H1 (cell line): ENCODE data around the gene RTEL1. TPM values are rescaled to one million over a fixed set of nuclear protein-coding genes. Genes with fewer than 3 reads are reported as not detected.

Experiments used
- CTCF ChIA-PET: fragments of 300-600 bp; sonication (Branson Sonifier 250); formaldehyde crosslinking; loops from one replicate; lab custom pipeline; 2021; ENCODE audit not compliant: partially characterized antibody; lab: Charles Lee
- POLR2A ChIA-PET: fragments of 300-600 bp; sonication (Branson Sonifier 250); formaldehyde crosslinking; loops from one replicate; lab custom pipeline; 2021; ENCODE audit warnings: inconsistent platforms; ENCODE audit not compliant: partially characterized antibody; lab: Charles Lee
- DNase-seq, 2 experiments: peaks; one replicate each; pipeline versions ENCODE4 v3.0.0 to v3.0.0-alpha.2; 2010 to 2022; ENCODE audit warnings: low spot score in 2 of 2, low read depth in 1 of 2, mixed read lengths in 1 of 2
- FAIRE-seq: peaks from 2 replicates; lab custom pipeline; 2011; peaks lifted over from hg19 to GRCh38; lab: Jason Lieb, UNC
- H2AFZ ChIP-seq: 2 replicates; pipeline ENCODE4 v1.8.1; 2012; ENCODE audit warnings: low read length, inconsistent platforms
- H2AK5ac ChIP-seq: 2 replicates; pipeline ENCODE4 v1.6.1; 2013; ENCODE audit warnings: low read depth, low read length
- H2BK120ac ChIP-seq: replicated peaks from 2 replicates; pipeline ENCODE3; 2013; ENCODE audit warnings: low read depth, low read length, inconsistent platforms
- H2BK12ac ChIP-seq: 2 replicates; pipeline ENCODE4 v1.6.1; 2013; ENCODE audit warnings: low read depth, low read length
- H2BK15ac ChIP-seq: 2 replicates; pipeline ENCODE4 v1.6.1; 2013; ENCODE audit warnings: low read length
- H2BK20ac ChIP-seq: 2 replicates; pipeline ENCODE4 v1.6.1; 2013; ENCODE audit warnings: low read length
- H2BK5ac ChIP-seq: 2 replicates; pipeline ENCODE4 v1.6.1; 2013; ENCODE audit warnings: low read depth, low read length
- H3K14ac ChIP-seq: 2 replicates; pipeline ENCODE4 v1.6.1; 2013; ENCODE audit warnings: inconsistent platforms; ENCODE audit not compliant: insufficient read length
- H3K18ac ChIP-seq: 2 replicates; pipeline ENCODE4 v1.6.1; 2013; ENCODE audit warnings: low read length; ENCODE audit errors: extremely low read depth
- H3K23ac ChIP-seq: 2 replicates; pipeline ENCODE4 v1.6.1; 2013; ENCODE audit warnings: inconsistent platforms; ENCODE audit not compliant: insufficient read length
- H3K23me2 ChIP-seq: 2 replicates; pipeline ENCODE4 v1.6.1; 2013; ENCODE audit warnings: low read depth, low read length
- H3K27ac ChIP-seq: 2 replicates; pipeline ENCODE4 v1.6.1; 2011; ENCODE audit warnings: low read depth, low read length, inconsistent platforms
- H3K27me3 ChIP-seq, 4 experiments: replicated peaks in 1 of 4; 1 replicate in 1 of 4; 2 replicates in 3 of 4; pipeline versions ENCODE4 v1.6.1 to v1.8.1; 2011 to 2013; ENCODE audit warnings: low read length in 3 of 4, mild to moderate bottlenecking in 3 of 4, inconsistent platforms in 2 of 4, mixed read lengths in 2 of 4, moderate library complexity in 1 of 4; ENCODE audit not compliant: control insufficient read depth in 3 of 4, insufficient read depth in 3 of 4; ENCODE audit errors: extremely low read depth in 1 of 4
- H3K36me3 ChIP-seq, 4 experiments: 2 replicates each; pipeline versions ENCODE4 v1.6.1 to v1.8.1; 2011 to 2013; ENCODE audit warnings: mild to moderate bottlenecking in 4 of 4, low read length in 3 of 4, moderate library complexity in 2 of 4, control low read depth in 1 of 4, inconsistent platforms in 1 of 4; ENCODE audit not compliant: insufficient read depth in 4 of 4, control insufficient read depth in 2 of 4
- H3K4ac ChIP-seq: replicated peaks from 2 replicates; pipeline ENCODE3; 2013; ENCODE audit warnings: low read length, low read depth, mixed read lengths, inconsistent platforms; ENCODE audit not compliant: insufficient read length
- H3K4me1 ChIP-seq, 4 experiments: replicated peaks in 1 of 4; 1 replicate in 1 of 4; 2 replicates in 3 of 4; pipeline versions ENCODE4 v1.6.1 to v1.8.1; 2011 to 2013; ENCODE audit warnings: low read length in 3 of 4, inconsistent platforms in 2 of 4, mixed read lengths in 1 of 4; ENCODE audit not compliant: insufficient read depth in 4 of 4, control insufficient read depth in 3 of 4
- H3K4me2 ChIP-seq, 2 experiments: 2 replicates each; pipeline versions ENCODE4 v1.6.1 to v1.8.1; 2011 to 2013; ENCODE audit warnings: low read depth in 2 of 2, low read length in 2 of 2, control low read depth in 1 of 2, inconsistent platforms in 1 of 2, mild to moderate bottlenecking in 1 of 2; ENCODE audit not compliant: insufficient read depth in 1 of 2
- H3K4me3 ChIP-seq, 4 experiments: fragments of 200-600, 300-600 bp in 1 of 4; sonication (generic), shearing (Covaris generic), sonication (Bioruptor Twin) in 1 of 4; 2 replicates each; pipeline versions ENCODE4 v1.5.1 to v1.8.1; 2011 to 2016; ENCODE audit warnings: low read length in 4 of 4, low read depth in 3 of 4, control low read depth in 2 of 4, inconsistent platforms in 2 of 4, mild to moderate bottlenecking in 2 of 4, mixed read lengths in 1 of 4, moderate library complexity in 1 of 4; ENCODE audit not compliant: insufficient read depth in 2 of 4; ENCODE audit errors: extremely low read depth in 1 of 4
- H3K56ac ChIP-seq: replicated peaks from 2 replicates; pipeline ENCODE3; 2013; ENCODE audit warnings: low read depth, mild to moderate bottlenecking, mixed read lengths, low read length, inconsistent platforms; ENCODE audit not compliant: insufficient read length
- H3K79me1 ChIP-seq: 2 replicates; pipeline ENCODE4 v1.6.1; 2013; ENCODE audit warnings: low read depth, low read length, control low read depth
- H3K79me2 ChIP-seq, 2 experiments: 2 replicates each; pipeline versions ENCODE4 v1.6.1 to v1.8.1; 2012 to 2013; ENCODE audit warnings: low read length in 2 of 2, mild to moderate bottlenecking in 2 of 2, inconsistent platforms in 1 of 2; ENCODE audit not compliant: insufficient read depth in 2 of 2, control insufficient read depth in 1 of 2
- H3K9ac ChIP-seq, 4 experiments: replicated peaks in 1 of 4; 1 replicate in 1 of 4; 2 replicates in 3 of 4; pipeline versions ENCODE4 v1.6.1 to v1.8.1; 2011 to 2013; ENCODE audit warnings: low read depth in 3 of 4, low read length in 3 of 4, control low read depth in 2 of 4, mild to moderate bottlenecking in 2 of 4, moderate library complexity in 2 of 4, inconsistent platforms in 1 of 4; ENCODE audit errors: extremely low read depth in 1 of 4
- H3K9me3 ChIP-seq, 2 experiments: 2 replicates each; pipeline versions ENCODE4 v1.6.1 to v1.8.1; 2012 to 2013; ENCODE audit warnings: mild to moderate bottlenecking in 2 of 2, moderate library complexity in 2 of 2, control low read depth in 1 of 2, inconsistent platforms in 1 of 2, low read depth in 1 of 2, low read length in 1 of 2, mixed read lengths in 1 of 2; ENCODE audit not compliant: insufficient read depth in 2 of 2
- H4K20me1 ChIP-seq, 2 experiments: replicated peaks in 1 of 2; 2 replicates each; pipeline versions ENCODE3 to v1.8.1; 2011 to 2013; ENCODE audit warnings: inconsistent platforms in 2 of 2, low read length in 2 of 2, mild to moderate bottlenecking in 1 of 2; ENCODE audit not compliant: insufficient read depth in 2 of 2, control insufficient read depth in 1 of 2
- H4K5ac ChIP-seq: 2 replicates; pipeline ENCODE4 v1.6.1; 2013; ENCODE audit warnings: low read length, low read depth, mixed read lengths, inconsistent platforms; ENCODE audit not compliant: insufficient read length
- H4K8ac ChIP-seq: 2 replicates; pipeline ENCODE4 v1.8.0; 2013; ENCODE audit warnings: mild to moderate bottlenecking, moderate library complexity, low read length, inconsistent platforms; ENCODE audit not compliant: insufficient read depth; ENCODE audit errors: extremely low read depth
- H4K91ac ChIP-seq: replicated peaks from 2 replicates; pipeline ENCODE3; 2013; ENCODE audit warnings: low read length, mixed read lengths, inconsistent platforms; ENCODE audit not compliant: insufficient read length
- ATF3 ChIP-seq: IDR thresholded peaks from 2 replicates; pipeline ENCODE4 v1.6.1; 2011; ENCODE audit warnings: low read depth, mild to moderate bottlenecking, low read length; ENCODE audit not compliant: insufficient read depth
- NANOG ChIP-seq: IDR thresholded peaks from 2 replicates; pipeline ENCODE4 v1.6.1; 2011; ENCODE audit warnings: low read length, low read depth, mild to moderate bottlenecking, inconsistent platforms; ENCODE audit not compliant: insufficient read depth, poor library complexity, severe bottlenecking
- NRF1 ChIP-seq: IDR thresholded peaks from 2 replicates; pipeline ENCODE4 v1.6.1; 2011; ENCODE audit warnings: mild to moderate bottlenecking, low read depth, low read length, improper control_type of control experiment
- PHF8 ChIP-seq: fragments of 200-600 bp; sonication (generic); conservative IDR thresholded peaks from 2 replicates; pipeline ENCODE4 v1.7.1; 2012; ENCODE audit warnings: low read depth, mild to moderate bottlenecking, inconsistent platforms, low read length, moderate library complexity
- SIN3A ChIP-seq, 2 experiments: IDR thresholded peaks in 1 of 2; conservative IDR thresholded peaks in 1 of 2; 2 replicates each; pipeline ENCODE4 v1.6.1; 2011 to 2012; ENCODE audit warnings: low read length in 2 of 2, improper control_type of control experiment in 1 of 2, low read depth in 1 of 2, mild to moderate bottlenecking in 1 of 2
- SP2 ChIP-seq: IDR thresholded peaks from 2 replicates; pipeline ENCODE4 v1.6.1; 2012; ENCODE audit warnings: mild to moderate bottlenecking, low read length, inconsistent platforms
- SRF ChIP-seq: IDR thresholded peaks from 2 replicates; pipeline ENCODE4 v1.6.1; 2011; ENCODE audit warnings: mild to moderate bottlenecking, low read depth, low read length, moderate library complexity
- YY1 ChIP-seq: IDR thresholded peaks from 2 replicates; pipeline ENCODE4 v1.6.1; 2011; ENCODE audit warnings: low read depth, mild to moderate bottlenecking, low read length
- WGBS, 2 experiments: shearing (Covaris generic) in 1 of 2; methylation state at CpG; one replicate each; pipeline versions ENCODE4 v1.1.6 to v1.1.7; 2013 to 2015; ENCODE audit warnings: low lambda C conversion rate in 2 of 2, mixed read lengths in 2 of 2, inconsistent platforms in 1 of 2, low coverage in 1 of 2, missing lambda C conversion rate in 1 of 2; ENCODE audit not compliant: insufficient replicate concordance in 2 of 2, insufficient coverage in 1 of 2, insufficient read length in 1 of 2; ENCODE audit errors: extremely low coverage in 1 of 2, missing lambda C conversion rate in 1 of 2; 5-methylcytosine and 5-hydroxymethylcytosine counted together
- polyA plus RNA-seq, 7 experiments: library from polyadenylated mRNA; depleted of rRNA in 3 of 7; stranded (reverse) in 5 of 7; unstranded in 2 of 7; fragments of >200 nt in 5 of 7; fragments of 200-250 nt in 2 of 7; gene quantifications; 1 replicate in 5 of 7; 2 replicates in 1 of 7; 4 replicates in 1 of 7; pipeline versions ENCODE4 v1.2.1 to v1.2.3, GENCODE V29; 2011 to 2013; ENCODE audit warnings: missing spikeins in 2 of 7, mixed read lengths in 2 of 7
- total RNA-seq: library from RNA; stranded (reverse); fragmentation: NEBNext Ultra II Directional; extraction: Animal tissue kit (Norgen Biotek cat#: 25700); gene quantifications from 2 replicates; pipeline ENCODE4 v1.2.1, GENCODE V29; 2021
- TF ChIP-seq, protein P1 (sequence below): IDR thresholded peaks from 2 replicates; pipeline ENCODE4 v1.6.1; 2011; ENCODE audit warnings: low read length, improper control_type of control experiment

RTEL1 gene
- total and polyA plus RNA-seq, 2 of the 8 experiments (the other 6 are each of a cell fraction or from before 2014, with no cell fraction given), result 16.2 to 37.1 TPM

GRCh38 chr20:63703976-63704748 is 46.0 kb downstream of the RTEL1 start:
- H4K8ac ChIP-seq, result no peak overlapping the region
- H3K9ac ChIP-seq, result no peak overlapping the region
- H3K9me3 ChIP-seq, result no peaks in the 10 kb centered on the region
- no peak overlapping the region for H3K23ac ChIP-seq
- no peak overlapping the region for H3K18ac ChIP-seq
- H3K4me2 ChIP-seq, result no peak overlapping the region
- 87% methylated on average over 11 of the region's 11 CpGs; no CpG with 5 or more reads in 1 of the 2 experiments for WGBS, 2 experiments
- H2BK12ac ChIP-seq, result no peak overlapping the region
- peaks cover 3 to 18% (median 8%) of the 10 kb centered on the region in 4 experiments; a peak in 5 of 8 replicates for H3K36me3 ChIP-seq
- TF ChIP-seq YY1 (no peak), ATF3 (no peak), PHF8 (no peak), SP2 (no peak), SRF (no peak), NANOG (no peak), SIN3A (conservative IDR thresholded peaks at IDR 0.05 in 1 of 2, IDR thresholded peaks at IDR 0.05 in 1 of 2; ENCODE audit: low read depth in 1 of 2, low read length in 2 of 2) (no peak), NRF1 (no peak)
- TF ChIP-seq, protein P1, sequence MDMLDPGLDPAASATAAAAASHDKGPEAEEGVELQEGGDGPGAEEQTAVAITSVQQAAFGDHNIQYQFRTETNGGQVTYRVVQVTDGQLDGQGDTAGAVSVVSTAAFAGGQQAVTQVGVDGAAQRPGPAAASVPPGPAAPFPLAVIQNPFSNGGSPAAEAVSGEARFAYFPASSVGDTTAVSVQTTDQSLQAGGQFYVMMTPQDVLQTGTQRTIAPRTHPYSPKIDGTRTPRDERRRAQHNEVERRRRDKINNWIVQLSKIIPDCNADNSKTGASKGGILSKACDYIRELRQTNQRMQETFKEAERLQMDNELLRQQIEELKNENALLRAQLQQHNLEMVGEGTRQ, result no peak
- no peaks in the 10 kb centered on the region for H3K27me3 ChIP-seq
- no peak overlapping the region for H2BK15ac ChIP-seq
- H3K56ac ChIP-seq, result no peak overlapping the region
- no peak overlapping the region for H2AFZ ChIP-seq
- ChIA-PET CTCF (interaction anchor here (0.8 kb wide), 1 partner anchor 71 kb away, joined by 3 read pairs; no protein-coding TSS in a partner anchor), POLR2A (interaction anchor here (0.6 to 4.7 kb wide), 9 partner anchors 7 to 161 kb away, joined by 3 to 49 read pairs (median 3); partner anchors contain the start of genes SLC2A4RG, TNFRSF6B and TPD52L2)
- no peak overlapping the region for H4K5ac ChIP-seq
- H2AK5ac ChIP-seq, result no peak overlapping the region
- H3K23me2 ChIP-seq, result peaks cover 5% of the 10 kb centered on the region; the same call in 1 of the 2 replicates
- peaks cover 0 to 23% of the 10 kb centered on the region in 2 experiments; a peak in 3 of 4 replicates for H3K79me2 ChIP-seq
- H3K79me1 ChIP-seq, result peaks cover 6% of the 10 kb centered on the region; the same call in 1 of the 2 replicates
- H4K91ac ChIP-seq, result no peak overlapping the region
- no peak overlapping the region for H3K4ac ChIP-seq
- H2BK20ac ChIP-seq, result no peak overlapping the region
- no peak overlapping the region for H3K14ac ChIP-seq
- FAIRE-seq (no peak), DNase-seq (no peak)
- peaks cover 0 to 11% (median 6%) of the 10 kb centered on the region in 4 experiments; a peak in 5 of 7 replicates for H3K4me1 ChIP-seq
- no peak overlapping the region for H2BK5ac ChIP-seq
- H3K27ac ChIP-seq, result no peak overlapping the region
- H2BK120ac ChIP-seq, result no peak overlapping the region
- H3K4me3 ChIP-seq, result no peak overlapping the region
- peaks cover 8 to 17% of the 10 kb centered on the region in 2 experiments for H4K20me1 ChIP-seq
